ENCODE measurements around the gene SLC35F3. TPM values are rescaled to one million over a fixed set of nuclear protein-coding genes. Genes with fewer than 3 reads are reported as not detected.

The SLC35F3 gene
- total and polyA plus RNA-seq, 9 donors, result 0.04 to 0.69 (median 0.17) TPM; not detected in 3

- H3K4me1 ChIP-seq (ENCODE audit: insufficient read depth), result no peaks in the 10 kb centered on the region
- H3K9me3 ChIP-seq, result no peaks in the 10 kb centered on the region
- TF ChIP-seq POLR2A (IDR thresholded peaks at IDR 0.05) (no peak), EP300 (IDR thresholded peaks at IDR 0.05) (no peak), CTCF (IDR thresholded peaks at IDR 0.05) (no peak)
- no peak overlapping the region for H3K27ac ChIP-seq
- no peaks in the 10 kb centered on the region for H3K27me3 ChIP-seq
- DNase-seq, result no peak
- intact Hi-C loops (cut with DNase I), result no loop called here
- H3K36me3 ChIP-seq, result no peaks in the 10 kb centered on the region
- no peak overlapping the region for H3K4me3 ChIP-seq
- WGBS, 3 donors, result 76 to 81% (median 80%) methylated on average over 7 of the region's 7 CpGs
Observed at GRCh38 chr1:234260578-234260977, 356.1 kb downstream of the SLC35F3 start.

DNA sequence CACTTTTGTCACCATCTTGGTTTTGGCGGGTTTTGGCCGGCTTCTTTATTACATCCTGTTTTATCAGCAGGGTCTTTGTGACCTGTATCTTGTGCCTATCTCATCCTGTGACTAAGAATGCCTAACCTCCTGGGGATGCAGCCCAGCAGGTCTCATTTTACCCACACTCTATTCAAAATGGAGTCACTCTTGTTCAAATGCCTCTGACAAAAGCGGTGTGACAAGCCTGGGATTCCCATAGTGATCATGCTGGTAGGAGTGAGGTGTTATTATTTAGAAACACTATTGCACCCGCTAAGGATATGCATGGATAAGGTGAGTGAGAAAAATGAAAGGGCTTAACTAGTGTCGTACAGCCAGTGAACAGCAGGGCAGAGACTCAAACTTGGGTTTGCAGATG lies 357.1 kb downstream of the SLC35F3 start:
- 82 to 88% (median 88%) methylated on average over 5 of the region's 5 CpGs for WGBS, 3 donors
- intact Hi-C loops (cut with DNase I), result no loop called here
- Histone ChIP-seq H3K36me3 (no peaks in the 10 kb centered on the region), H3K4me1 (ENCODE audit: insufficient read depth) (no peaks in the 10 kb centered on the region), H3K27me3 (no peaks in the 10 kb centered on the region), H3K9me3 (no peaks in the 10 kb centered on the region), H3K4me3 (no peak overlapping the region), H3K27ac (no peak overlapping the region)
- DNase-seq, result no peak
- no peak for TF ChIP-seq CTCF (IDR thresholded peaks at IDR 0.05)
- TF ChIP-seq POLR2A (IDR thresholded peaks at IDR 0.05), result no peak
- TF ChIP-seq EP300 (IDR thresholded peaks at IDR 0.05), result no peak

- intact Hi-C loops (cut with DNase I), result no loop called here
- no peaks in the 10 kb centered on the region for H3K4me1 ChIP-seq (ENCODE audit: insufficient read depth)
- no peak overlapping the region for H3K27ac ChIP-seq
- DNase-seq, result no peak
- H3K36me3 ChIP-seq, result no peaks in the 10 kb centered on the region
- H3K4me3 ChIP-seq, result no peak overlapping the region
- 51 to 66% (median 63%) methylated on average over 6 of the region's 6 CpGs for WGBS, 3 donors
- H3K9me3 ChIP-seq, result no peaks in the 10 kb centered on the region
- no peaks in the 10 kb centered on the region for H3K27me3 ChIP-seq
- TF ChIP-seq POLR2A (IDR thresholded peaks at IDR 0.05) (no peak), EP300 (IDR thresholded peaks at IDR 0.05) (no peak), CTCF (IDR thresholded peaks at IDR 0.05) (no peak)
Observed at GRCh38 chr1:234262007-234262753, 357.7 kb downstream of the SLC35F3 start.

GRCh38 chr1:234262754-234263105 lies 358.3 kb downstream of the SLC35F3 start:
- H3K4me1 ChIP-seq (ENCODE audit: insufficient read depth), result no peaks in the 10 kb centered on the region
- no peak for DNase-seq
- no peaks in the 10 kb centered on the region for H3K9me3 ChIP-seq
- no peak overlapping the region for H3K4me3 ChIP-seq
- H3K36me3 ChIP-seq, result no peaks in the 10 kb centered on the region
- intact Hi-C loops (cut with DNase I), result no loop called here
- H3K27me3 ChIP-seq, result no peaks in the 10 kb centered on the region
- whole genome bisulfite sequencing, 3 donors, result 6 to 23% (median 14%) methylated on average over 2 of the region's 2 CpGs
- no peak overlapping the region for H3K27ac ChIP-seq
- TF ChIP-seq EP300 (IDR thresholded peaks at IDR 0.05), result no peak
- no peak for TF ChIP-seq POLR2A (IDR thresholded peaks at IDR 0.05)
- TF ChIP-seq CTCF (IDR thresholded peaks at IDR 0.05), result no peak

All from ovary (tissue), 9 donors.